GM10266 (cell line): ENCODE measurements around the gene PPP1R9A.

Source experiments
- DNase-seq: peaks from one replicate; pipeline ENCODE4 v3.0.0; 2012; ENCODE audit errors: extremely low spot score
- CTCF ChIP-seq: IDR thresholded peaks from 2 replicates; pipeline ENCODE4 v1.5.1; 2012; ENCODE audit warnings: mild to moderate bottlenecking, low read depth; ENCODE audit not compliant: control insufficient read depth, insufficient read depth; ENCODE audit errors: missing control alignments

Gene PPP1R9A

GRCh38 chr7:95088536-95089215 is 181.3 kb downstream of the PPP1R9A start:
- no peak for DNase-seq
- no peak for TF ChIP-seq CTCF

- no peak for TF ChIP-seq CTCF
- no peak for DNase-seq
These were observed 182.3 kb downstream of the PPP1R9A start for GRCh38 chr7:95089414-95090315.

- no peak for TF ChIP-seq CTCF
- no peak for DNase-seq
These were observed 184.9 kb downstream of the PPP1R9A start for GRCh38 chr7:95092324-95092723.

- no peak for DNase-seq
- TF ChIP-seq CTCF, result no peak
These were observed 188.0 kb downstream of the PPP1R9A start for GRCh38 chr7:95095259-95095965.

GRCh38 chr7:95095966-95096540 is 188.7 kb downstream of the PPP1R9A start:
- TF ChIP-seq CTCF, result no peak
- DNase-seq, result no peak

- no peak for TF ChIP-seq CTCF
- no peak for DNase-seq
These were observed 189.9 kb downstream of the PPP1R9A start for GRCh38 chr7:95097291-95097690.
